GM23338 (cell line): Measurements from ENCODE around the gene TLNRD1.

Source experiments
- CREB1 ChIP-seq: fragments of 250-450 bp; sonication (Bioruptor Pico); IDR thresholded peaks from 2 replicates; pipeline ENCODE4 v1.5.0; 2020; ENCODE audit warnings: low read depth, mild to moderate bottlenecking, moderate library complexity
- EZH2 ChIP-seq: fragments of 200-600 bp; sonication (generic); IDR thresholded peaks from one replicate; pipeline ENCODE4 v1.8.0; 2017; ENCODE audit warnings: antibody characterized with exemption, mild to moderate bottlenecking, low read depth; ENCODE audit not compliant: unreplicated experiment
- EZH2phosphoT487 ChIP-seq: fragments of 200-600 bp; sonication (generic); IDR thresholded peaks from one replicate; pipeline ENCODE4 v1.8.1; 2018; ENCODE audit warnings: antibody characterized with exemption; ENCODE audit not compliant: unreplicated experiment
- NANOG ChIP-seq: IDR thresholded peaks from 2 replicates; pipeline ENCODE4 v1.6.1; 2016; ENCODE audit warnings: antibody characterized with exemption, borderline replicate concordance
- POLR2AphosphoS5 ChIP-seq: IDR thresholded peaks from 2 replicates; pipeline ENCODE4 v1.6.1; 2016; ENCODE audit warnings: antibody characterized with exemption, low read depth
- STAT1 ChIP-seq: IDR thresholded peaks from one replicate; pipeline ENCODE4 v1.6.1; 2016; ENCODE audit warnings: antibody characterized with exemption; ENCODE audit not compliant: unreplicated experiment
- TF ChIP-seq, protein P1 (sequence below), 2 experiments: fragments of 200-600 bp in 1 of 2; sonication (generic) in 1 of 2; conservative IDR thresholded peaks; 2 replicates each; pipeline versions ENCODE4 v1.5.1 to v1.6.1; 2016 to 2017; ENCODE audit warnings: antibody characterized with exemption in 2 of 2, low read depth in 2 of 2, mild to moderate bottlenecking in 2 of 2, moderate library complexity in 1 of 2
- TF ChIP-seq, protein P2 (sequence below): IDR thresholded peaks from one replicate; pipeline ENCODE4 v1.6.1; 2018; ENCODE audit warnings: antibody characterized with exemption; ENCODE audit not compliant: unreplicated experiment

DNA sequence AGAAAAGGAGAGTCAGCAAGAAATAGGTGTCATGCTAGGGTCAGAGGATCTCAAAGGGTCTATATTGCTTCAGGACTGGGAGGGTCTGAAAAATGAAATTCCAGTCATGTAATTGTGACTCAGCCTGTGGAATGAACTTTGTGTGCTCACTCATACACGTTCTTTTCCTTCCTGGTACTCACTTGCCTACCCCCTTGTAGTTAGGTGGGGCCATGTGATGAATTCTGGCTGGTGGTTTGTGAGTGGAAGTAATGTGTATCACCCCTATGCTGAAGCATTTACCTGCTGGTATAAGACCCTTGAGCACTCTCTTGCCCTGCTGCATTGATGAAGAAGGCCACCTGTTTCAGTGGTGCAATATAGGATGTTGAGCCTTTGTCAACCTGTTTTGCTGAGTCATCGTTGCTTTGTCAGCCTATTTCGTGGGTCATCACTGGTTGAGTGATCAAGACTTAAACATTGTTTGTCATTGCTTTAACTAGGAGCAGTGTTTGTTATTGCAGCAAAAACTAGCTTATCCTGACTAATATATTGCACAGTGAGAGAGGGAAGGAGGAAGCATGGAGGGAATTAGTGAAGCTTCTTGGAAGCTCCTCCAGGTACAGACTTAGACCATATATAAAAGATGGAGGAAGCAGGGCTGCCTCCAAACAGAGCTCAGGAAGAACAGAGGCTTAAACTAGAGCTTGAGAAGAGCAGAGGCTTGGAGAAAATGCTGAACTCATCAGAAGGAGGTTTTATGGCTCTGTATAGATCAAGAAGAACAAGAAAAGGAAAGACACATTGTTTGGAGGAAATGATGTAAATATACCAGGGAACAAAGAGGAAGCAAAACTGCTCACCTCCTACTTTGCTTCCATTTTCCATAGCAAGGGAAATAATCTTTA lies 28.9 kb downstream of the TLNRD1 start:
- TF ChIP-seq EZH2, result no peak
- TF ChIP-seq CREB1 (CRISPR knock-in tag), result no peak
- no peak for TF ChIP-seq STAT1
- TF ChIP-seq, protein P1, sequence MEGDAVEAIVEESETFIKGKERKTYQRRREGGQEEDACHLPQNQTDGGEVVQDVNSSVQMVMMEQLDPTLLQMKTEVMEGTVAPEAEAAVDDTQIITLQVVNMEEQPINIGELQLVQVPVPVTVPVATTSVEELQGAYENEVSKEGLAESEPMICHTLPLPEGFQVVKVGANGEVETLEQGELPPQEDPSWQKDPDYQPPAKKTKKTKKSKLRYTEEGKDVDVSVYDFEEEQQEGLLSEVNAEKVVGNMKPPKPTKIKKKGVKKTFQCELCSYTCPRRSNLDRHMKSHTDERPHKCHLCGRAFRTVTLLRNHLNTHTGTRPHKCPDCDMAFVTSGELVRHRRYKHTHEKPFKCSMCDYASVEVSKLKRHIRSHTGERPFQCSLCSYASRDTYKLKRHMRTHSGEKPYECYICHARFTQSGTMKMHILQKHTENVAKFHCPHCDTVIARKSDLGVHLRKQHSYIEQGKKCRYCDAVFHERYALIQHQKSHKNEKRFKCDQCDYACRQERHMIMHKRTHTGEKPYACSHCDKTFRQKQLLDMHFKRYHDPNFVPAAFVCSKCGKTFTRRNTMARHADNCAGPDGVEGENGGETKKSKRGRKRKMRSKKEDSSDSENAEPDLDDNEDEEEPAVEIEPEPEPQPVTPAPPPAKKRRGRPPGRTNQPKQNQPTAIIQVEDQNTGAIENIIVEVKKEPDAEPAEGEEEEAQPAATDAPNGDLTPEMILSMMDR (conservative IDR thresholded peaks at IDR 0.05; ENCODE audit: low read depth in 2 of 2), result no peak
- TF ChIP-seq EZH2phosphoT487, result no peak
- TF ChIP-seq, protein P2, sequence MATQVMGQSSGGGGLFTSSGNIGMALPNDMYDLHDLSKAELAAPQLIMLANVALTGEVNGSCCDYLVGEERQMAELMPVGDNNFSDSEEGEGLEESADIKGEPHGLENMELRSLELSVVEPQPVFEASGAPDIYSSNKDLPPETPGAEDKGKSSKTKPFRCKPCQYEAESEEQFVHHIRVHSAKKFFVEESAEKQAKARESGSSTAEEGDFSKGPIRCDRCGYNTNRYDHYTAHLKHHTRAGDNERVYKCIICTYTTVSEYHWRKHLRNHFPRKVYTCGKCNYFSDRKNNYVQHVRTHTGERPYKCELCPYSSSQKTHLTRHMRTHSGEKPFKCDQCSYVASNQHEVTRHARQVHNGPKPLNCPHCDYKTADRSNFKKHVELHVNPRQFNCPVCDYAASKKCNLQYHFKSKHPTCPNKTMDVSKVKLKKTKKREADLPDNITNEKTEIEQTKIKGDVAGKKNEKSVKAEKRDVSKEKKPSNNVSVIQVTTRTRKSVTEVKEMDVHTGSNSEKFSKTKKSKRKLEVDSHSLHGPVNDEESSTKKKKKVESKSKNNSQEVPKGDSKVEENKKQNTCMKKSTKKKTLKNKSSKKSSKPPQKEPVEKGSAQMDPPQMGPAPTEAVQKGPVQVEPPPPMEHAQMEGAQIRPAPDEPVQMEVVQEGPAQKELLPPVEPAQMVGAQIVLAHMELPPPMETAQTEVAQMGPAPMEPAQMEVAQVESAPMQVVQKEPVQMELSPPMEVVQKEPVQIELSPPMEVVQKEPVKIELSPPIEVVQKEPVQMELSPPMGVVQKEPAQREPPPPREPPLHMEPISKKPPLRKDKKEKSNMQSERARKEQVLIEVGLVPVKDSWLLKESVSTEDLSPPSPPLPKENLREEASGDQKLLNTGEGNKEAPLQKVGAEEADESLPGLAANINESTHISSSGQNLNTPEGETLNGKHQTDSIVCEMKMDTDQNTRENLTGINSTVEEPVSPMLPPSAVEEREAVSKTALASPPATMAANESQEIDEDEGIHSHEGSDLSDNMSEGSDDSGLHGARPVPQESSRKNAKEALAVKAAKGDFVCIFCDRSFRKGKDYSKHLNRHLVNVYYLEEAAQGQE, result no peak
- TF ChIP-seq POLR2AphosphoS5, result no peak
- TF ChIP-seq NANOG, result no peak
